Measurements from ENCODE around the gene FXR2.
"Not testable (repeated sequence)": the region's sequence is repeated elsewhere in the genome, so short reads cannot be mapped to it uniquely, and the experiment has no call there.

FXR2 gene

DNA sequence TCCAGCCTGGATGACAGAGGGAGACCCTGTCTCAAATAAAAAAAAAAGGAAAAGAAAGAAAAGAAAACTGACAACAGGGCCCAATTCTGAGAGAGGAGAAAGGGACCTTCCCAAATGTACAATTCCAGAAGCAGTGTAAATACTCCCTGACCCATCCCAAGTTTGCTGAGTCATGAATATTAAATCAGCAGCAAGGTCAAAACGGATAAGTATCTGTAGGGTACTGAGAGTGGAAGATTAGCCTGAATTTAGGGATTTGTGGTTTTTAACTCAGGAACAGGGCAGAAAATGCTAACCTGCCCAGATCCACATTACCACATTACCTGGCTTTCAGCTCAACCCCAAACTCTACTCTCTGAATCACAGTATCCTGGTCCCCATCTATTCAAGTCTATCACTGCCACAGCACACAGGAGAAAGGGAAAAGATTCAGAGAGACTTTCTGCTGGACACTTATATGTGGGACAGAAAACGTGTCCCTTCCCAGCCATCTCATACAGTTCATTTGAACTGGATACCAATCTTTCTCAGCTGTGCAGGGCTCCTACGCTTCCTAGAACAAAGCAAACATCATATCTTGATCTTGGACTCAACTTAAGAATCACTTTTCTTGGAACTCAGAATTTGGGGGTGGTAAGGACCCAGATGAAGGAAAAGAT lies 2.9 kb downstream of the FXR2 start:
- Mint-ChIP-seq H3K27me3 (no peaks in the 10 kb centered on the region), H3K27ac (peak overlapping the region; percentile 76), H3K4me1 (peaks cover 49% of the 10 kb centered on the region), H3K36me3 (peaks cover 4% of the 10 kb centered on the region), H3K4me3 (peak overlapping the region; percentile 99), H3K9me3 (no peaks in the 10 kb centered on the region)

DNA sequence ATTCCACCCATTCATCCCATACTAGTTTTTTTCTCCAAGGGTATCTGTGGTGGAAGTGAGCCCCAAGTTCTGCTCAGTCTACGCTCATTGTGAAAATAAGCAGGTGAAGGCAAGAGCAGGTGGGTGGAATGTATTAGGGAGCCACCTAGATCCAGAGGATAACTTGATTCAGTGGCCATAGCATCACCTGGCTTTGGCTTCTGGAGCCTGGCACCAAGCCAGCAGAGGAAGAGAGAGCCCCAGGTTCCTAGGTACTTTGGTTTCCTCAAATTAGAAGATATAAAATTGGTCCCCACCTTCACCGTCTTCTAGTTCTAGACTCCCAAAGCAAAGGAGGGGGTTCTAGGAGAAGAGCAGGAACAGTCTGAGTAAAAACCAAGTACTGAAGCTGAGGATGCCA lies 4.1 kb downstream of the FXR2 start:
- peaks cover 58% of the 10 kb centered on the region for H3K4me1 Mint-ChIP-seq
- H3K27ac Mint-ChIP-seq: peak overlapping the region; percentile 35

DNA sequence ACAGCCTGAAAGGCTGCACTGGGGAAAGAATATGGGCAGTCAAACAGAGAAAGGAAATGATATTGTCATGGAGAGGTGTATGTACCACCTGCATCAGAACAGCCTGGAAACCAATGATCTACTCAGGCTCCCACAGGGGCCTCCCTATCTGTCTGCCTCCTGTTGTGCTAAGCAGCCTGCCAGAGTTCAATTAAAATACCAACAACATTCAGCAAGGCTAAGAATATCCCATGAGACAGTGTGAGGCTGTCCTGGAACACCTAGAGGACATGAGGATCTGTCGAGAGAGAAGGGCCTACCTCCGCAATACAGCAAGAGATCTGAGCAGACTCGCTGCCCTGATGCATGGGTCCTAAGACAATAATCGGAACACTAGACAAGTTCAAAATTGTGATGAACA lies 8.4 kb downstream of the FXR2 start:
- Mint-ChIP-seq H3K9me3 (no peaks in the 10 kb centered on the region), H3K36me3 (peaks cover 8% of the 10 kb centered on the region), H3K27ac (no peak overlapping the region), H3K27me3 (no peaks in the 10 kb centered on the region), H3K4me1 (peaks cover 32% of the 10 kb centered on the region), H3K4me3 (no peak overlapping the region)

More for the DNA sequence above, 4.1 kb downstream of the FXR2 start:
- H3K27me3 Mint-ChIP-seq: no peaks in the 10 kb centered on the region
- peaks cover 6% of the 10 kb centered on the region for H3K36me3 Mint-ChIP-seq
- H3K9me3 Mint-ChIP-seq: no peaks in the 10 kb centered on the region
- H3K4me3 Mint-ChIP-seq: no peak overlapping the region

DNA sequence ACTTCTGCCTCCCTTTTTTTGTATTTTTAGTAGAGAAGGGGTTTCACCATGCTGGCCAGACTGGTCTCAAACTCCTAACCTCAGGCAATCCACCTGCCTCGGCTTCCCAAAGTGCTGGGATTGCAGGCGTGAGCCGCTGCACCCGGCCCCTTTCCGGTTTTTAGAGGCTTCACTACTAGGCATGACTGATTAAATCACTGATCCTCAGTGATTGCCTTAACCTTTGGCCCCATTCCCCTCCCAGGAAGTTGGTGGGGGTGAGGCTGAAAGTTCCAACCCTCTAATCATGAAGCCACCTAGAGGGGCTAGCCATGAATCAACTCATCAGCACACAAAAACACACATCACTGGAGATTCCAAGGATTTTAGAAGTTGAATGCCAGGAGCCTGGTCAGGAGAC lies 17.1 kb downstream of the FXR2 start:
- H3K4me3 Mint-ChIP-seq, H3K27ac Mint-ChIP-seq, H3K4me1 Mint-ChIP-seq, H3K9me3 Mint-ChIP-seq, H3K27me3 Mint-ChIP-seq: not testable (repeated sequence)
- H3K36me3 Mint-ChIP-seq: peaks cover 24% of the 10 kb centered on the region

DNA sequence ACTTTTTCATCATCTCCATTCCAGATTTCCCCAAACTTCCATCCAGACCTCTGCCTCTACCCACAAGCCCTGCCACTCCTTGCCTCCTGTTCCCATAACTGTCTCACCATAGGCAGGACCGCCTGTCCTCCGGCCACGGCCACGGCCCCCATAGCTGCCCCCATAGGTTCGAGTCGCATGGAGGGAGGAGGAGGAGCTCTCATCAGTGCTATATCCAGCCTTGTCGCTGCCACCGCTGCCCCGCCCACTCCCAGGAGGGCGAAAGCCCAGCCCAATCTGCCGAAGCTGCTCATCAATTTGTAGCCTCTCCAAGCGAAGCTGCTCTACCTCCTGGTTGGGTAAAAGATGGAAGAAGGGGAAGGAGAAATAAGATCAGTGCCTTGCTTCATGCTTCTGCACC lies 21.4 kb downstream of the FXR2 start:
- no peaks in the 10 kb centered on the region for H3K27me3 Mint-ChIP-seq
- H3K4me1 Mint-ChIP-seq: no peaks in the 10 kb centered on the region
- peaks cover 23% of the 10 kb centered on the region for H3K36me3 Mint-ChIP-seq
- no peak overlapping the region for H3K4me3 Mint-ChIP-seq
- no peaks in the 10 kb centered on the region for H3K9me3 Mint-ChIP-seq
- peak overlapping the region; percentile 19 for H3K27ac Mint-ChIP-seq

GRCh38 chr17:7592422-7593021 lies 22.2 kb downstream of the FXR2 start:
- no peak overlapping the region for H3K27ac Mint-ChIP-seq
- no peak overlapping the region for H3K4me3 Mint-ChIP-seq
- H3K36me3 Mint-ChIP-seq: peaks cover 23% of the 10 kb centered on the region
- H3K4me1 Mint-ChIP-seq: no peaks in the 10 kb centered on the region
- H3K9me3 Mint-ChIP-seq: no peaks in the 10 kb centered on the region
- H3K27me3 Mint-ChIP-seq: no peaks in the 10 kb centered on the region

DNA sequence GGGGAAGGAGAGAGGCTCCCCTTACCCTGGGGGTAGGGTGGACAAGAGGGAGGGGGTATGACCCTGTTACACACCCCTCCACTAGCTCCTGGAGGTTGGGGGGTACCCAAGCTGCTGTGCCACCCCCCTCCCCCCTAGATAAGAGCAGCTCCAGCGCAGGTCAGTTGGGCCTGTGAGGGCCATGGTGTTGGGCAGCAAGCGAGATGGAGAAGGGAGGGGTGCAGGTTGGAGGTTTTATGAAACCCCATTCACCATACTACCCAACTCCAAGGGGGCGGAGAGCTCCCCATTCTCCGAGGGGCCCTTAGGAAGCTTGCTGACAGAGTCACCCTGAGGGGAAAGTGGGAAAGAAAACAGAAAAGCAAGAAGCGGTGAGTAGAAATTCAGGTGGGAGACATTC lies 23.1 kb downstream of the FXR2 start:
- H3K27me3 Mint-ChIP-seq: no peaks in the 10 kb centered on the region
- no peak overlapping the region for H3K4me3 Mint-ChIP-seq
- no peaks in the 10 kb centered on the region for H3K4me1 Mint-ChIP-seq
- H3K27ac Mint-ChIP-seq: no peak overlapping the region
- peaks cover 21% of the 10 kb centered on the region for H3K36me3 Mint-ChIP-seq
- no peaks in the 10 kb centered on the region for H3K9me3 Mint-ChIP-seq

DNA sequence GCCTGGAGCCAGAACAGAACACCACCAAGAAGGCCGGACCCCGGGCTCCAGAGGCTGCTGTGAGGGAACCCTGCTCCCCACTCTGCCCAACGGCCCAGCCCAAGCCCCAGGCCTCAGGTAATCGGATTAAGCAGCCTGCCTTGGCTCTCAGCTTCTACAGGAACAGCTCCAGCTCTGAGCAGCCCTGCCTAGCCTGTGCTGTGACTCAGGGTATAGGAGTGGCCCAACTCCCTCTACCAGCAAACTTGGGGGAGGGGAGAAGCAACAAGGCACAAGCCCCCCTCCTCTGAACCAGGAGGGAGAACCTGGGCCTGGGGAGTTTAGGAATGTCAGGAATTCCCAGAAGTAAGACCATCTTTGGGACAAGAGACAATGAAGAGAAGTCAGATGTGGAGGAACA lies 24.0 kb downstream of the FXR2 start:
- H3K9me3 Mint-ChIP-seq: no peaks in the 10 kb centered on the region
- peaks cover 2% of the 10 kb centered on the region for H3K4me1 Mint-ChIP-seq
- H3K36me3 Mint-ChIP-seq: peaks cover 21% of the 10 kb centered on the region
- no peaks in the 10 kb centered on the region for H3K27me3 Mint-ChIP-seq
- H3K4me3 Mint-ChIP-seq: no peak overlapping the region
- H3K27ac Mint-ChIP-seq: peak overlapping the region; percentile 74

DNA sequence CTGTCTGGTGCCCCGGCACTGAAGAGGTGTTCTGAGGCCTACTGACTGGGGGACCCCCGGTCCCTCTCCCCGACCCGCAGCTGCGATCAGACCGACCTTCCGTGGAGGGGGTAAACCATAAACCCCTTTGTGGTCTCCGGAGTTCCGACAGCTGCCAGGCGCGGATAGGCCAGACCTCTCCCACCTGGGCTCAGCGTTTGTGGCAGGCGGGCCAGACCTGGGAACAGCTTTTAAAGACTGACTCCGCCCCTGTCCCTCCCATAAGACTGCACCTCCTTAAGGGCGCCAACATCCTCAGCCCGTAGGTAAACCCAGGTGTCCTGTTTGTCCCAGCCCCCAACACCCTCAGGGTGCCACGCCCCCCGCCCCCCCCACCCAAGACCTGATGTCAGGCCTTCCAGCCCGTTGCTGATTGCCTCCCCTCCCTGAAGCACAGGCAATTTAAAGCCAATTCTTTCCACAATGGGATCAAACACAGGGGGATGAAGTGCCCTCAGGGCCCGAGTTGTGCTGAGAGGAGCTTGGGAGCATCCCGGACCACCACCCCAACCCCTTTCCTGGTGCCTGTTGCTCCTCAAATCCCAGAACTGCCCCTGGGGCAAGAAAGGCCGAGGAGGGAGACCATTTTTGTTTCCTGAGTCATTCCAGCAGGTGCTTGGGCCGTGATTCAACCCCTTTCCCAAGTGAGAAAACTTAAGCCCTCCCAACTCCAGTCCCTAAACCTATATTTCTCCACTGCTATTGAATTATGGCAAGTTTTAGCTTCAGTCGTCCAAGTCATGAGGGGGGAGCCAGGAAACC lies 24.6 kb downstream of the FXR2 start, which contains the start of gene SOX15:
Gene SOX15 (minus strand): TSS at position 204 of the 801 bp plus-strand sequence. CDS start 418 bp downstream, outside the sequence.
- peak within 1 kb of the TSS; percentile 74 for H3K27ac Mint-ChIP-seq

GRCh38 chr17:7589204-7589868 lies 25.4 kb downstream of the FXR2 start:
- no peaks in the 10 kb centered on the region for H3K9me3 Mint-ChIP-seq
- peaks cover 14% of the 10 kb centered on the region for H3K4me1 Mint-ChIP-seq
- no peak overlapping the region for H3K4me3 Mint-ChIP-seq
- H3K27me3 Mint-ChIP-seq: no peaks in the 10 kb centered on the region
- H3K36me3 Mint-ChIP-seq: peaks cover 16% of the 10 kb centered on the region
- no peak overlapping the region for H3K27ac Mint-ChIP-seq

More for the DNA sequence above, 24.6 kb downstream of the FXR2 start, which contains the start of gene SOX15:
- Mint-ChIP-seq H3K9me3 (no peaks in the 10 kb centered on the region), H3K27me3 (no peaks in the 10 kb centered on the region), H3K4me3 (no peak within 1 kb of the TSS), H3K36me3 (peaks cover 16% of the 10 kb centered on the region), H3K4me1 (peaks cover 6% of the 10 kb centered on the region)

- no peaks in the 10 kb centered on the region for H3K9me3 Mint-ChIP-seq
- H3K36me3 Mint-ChIP-seq: peaks cover 12% of the 10 kb centered on the region
- H3K4me3 Mint-ChIP-seq: no peak overlapping the region
- no peak overlapping the region for H3K27ac Mint-ChIP-seq
- H3K27me3 Mint-ChIP-seq: no peaks in the 10 kb centered on the region
- peaks cover 20% of the 10 kb centered on the region for H3K4me1 Mint-ChIP-seq
These were observed 26.0 kb downstream of the FXR2 start for GRCh38 chr17:7588553-7589203.

DNA sequence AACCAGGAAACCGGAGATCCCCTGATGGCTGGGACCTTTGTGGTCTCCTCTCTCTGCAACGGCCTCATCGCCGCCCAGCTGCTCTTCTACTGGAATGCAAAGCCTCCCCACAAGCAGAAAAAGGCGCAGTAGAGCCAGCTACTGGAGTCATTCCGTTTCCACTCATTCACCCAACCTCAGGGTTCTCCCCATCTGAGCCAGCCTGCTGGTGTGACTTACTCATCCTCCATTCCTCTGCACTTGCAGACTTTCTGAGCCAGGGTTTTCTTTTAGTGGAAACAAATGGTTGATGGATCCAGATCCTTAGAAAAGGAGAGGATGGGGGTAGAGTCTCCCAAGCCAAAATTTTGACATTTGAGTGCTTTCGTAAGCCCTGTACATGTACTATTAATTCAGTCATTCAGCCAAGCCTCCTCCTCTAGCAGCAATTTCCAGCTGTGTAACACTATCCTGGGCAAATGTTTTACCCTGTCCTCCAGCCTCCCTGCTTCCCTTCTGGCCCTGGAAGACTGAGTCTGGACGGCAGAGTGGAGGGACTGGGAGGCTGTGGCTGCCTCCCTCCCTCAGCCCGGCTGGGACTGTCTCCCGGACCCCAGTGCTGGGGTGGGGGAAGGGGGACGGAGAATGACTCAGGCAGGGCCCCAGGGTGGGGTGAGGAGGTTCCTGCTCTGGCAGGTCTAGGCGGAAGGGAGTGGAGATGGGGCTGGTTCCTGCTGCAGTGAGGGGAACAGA lies 27.1 kb downstream of the FXR2 start:
- H3K27me3 Mint-ChIP-seq: no peaks in the 10 kb centered on the region
- H3K36me3 Mint-ChIP-seq: peaks cover 7% of the 10 kb centered on the region
- peaks cover 20% of the 10 kb centered on the region for H3K4me1 Mint-ChIP-seq
- H3K9me3 Mint-ChIP-seq: no peaks in the 10 kb centered on the region
- no peak overlapping the region for H3K4me3 Mint-ChIP-seq
- peak overlapping the region; percentile 86 for H3K27ac Mint-ChIP-seq

GRCh38 chr17:7586673-7587419 lies 27.9 kb downstream of the FXR2 start:
- H3K4me3 Mint-ChIP-seq: no peak overlapping the region
- no peaks in the 10 kb centered on the region for H3K9me3 Mint-ChIP-seq
- H3K27ac Mint-ChIP-seq: peak overlapping the region; percentile 86
- peaks cover 9% of the 10 kb centered on the region for H3K36me3 Mint-ChIP-seq
- H3K4me1 Mint-ChIP-seq: peaks cover 27% of the 10 kb centered on the region
- no peaks in the 10 kb centered on the region for H3K27me3 Mint-ChIP-seq
